Measurements from ENCODE around the gene SLC19A3.
"Not testable (repeated sequence)": the region's sequence is repeated elsewhere in the genome, so short reads cannot be mapped to it uniquely, and the experiment has no call there.

The SLC19A3 gene

GRCh38 chr2:227703280-227703732 is 14.5 kb downstream of the SLC19A3 start:
- DNase-seq (ENCODE audit: low read depth in 2 of 2): no peak

DNA sequence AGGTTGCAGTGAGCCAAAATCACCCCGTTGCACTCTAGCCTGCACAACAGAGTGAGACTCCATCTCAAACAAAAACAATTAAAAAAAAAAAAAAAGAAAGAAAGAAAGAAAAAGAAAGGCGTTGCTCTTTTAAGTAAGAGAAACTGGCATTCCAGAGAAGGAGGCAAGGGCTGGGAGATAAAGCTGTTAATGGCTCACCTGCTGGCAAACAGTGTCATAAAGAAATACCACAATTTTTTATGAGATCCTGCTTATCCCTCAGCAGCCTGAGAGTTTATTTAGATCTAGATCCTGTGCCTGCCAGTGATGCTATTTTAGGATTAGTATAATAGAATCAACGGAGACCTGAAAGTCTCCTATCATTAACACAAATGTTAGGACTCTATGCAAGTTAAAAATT is 16.3 kb downstream of the SLC19A3 start:
- no peak for DNase-seq (ENCODE audit: low read depth in 2 of 2)

DNA sequence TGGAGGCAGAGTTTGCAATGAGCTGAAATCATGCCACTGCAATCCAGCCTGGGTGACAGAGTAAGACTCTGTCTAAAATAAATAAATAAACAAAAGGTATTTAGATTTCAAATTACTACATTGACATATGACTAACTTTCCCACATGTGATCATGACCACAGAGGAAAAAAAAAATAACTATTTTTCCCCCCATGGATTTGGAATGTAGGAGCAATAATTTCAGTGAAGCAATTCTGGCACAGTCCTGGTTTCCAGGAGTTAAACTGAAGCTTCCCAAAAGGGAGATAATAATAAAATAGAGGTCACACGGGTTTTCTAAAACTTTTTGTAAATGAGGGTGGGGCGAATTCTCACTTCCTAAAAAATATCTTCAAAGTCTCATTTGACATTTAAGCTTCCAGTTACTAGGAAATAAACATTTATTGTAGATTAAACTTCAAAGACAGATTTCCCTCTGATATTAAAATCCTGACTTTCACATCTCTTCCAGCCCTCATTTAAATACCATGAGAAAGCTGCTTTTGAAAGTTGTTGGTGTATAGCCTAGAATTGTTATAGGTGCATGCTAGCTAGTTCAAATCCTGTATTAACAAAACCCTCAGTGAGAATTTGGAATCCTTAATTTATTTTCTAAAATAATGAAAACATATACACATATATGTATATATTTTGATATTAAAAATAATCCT is 20.7 kb downstream of the SLC19A3 start:
- DNase-seq (ENCODE audit: low read depth in 2 of 2): no peak

DNA sequence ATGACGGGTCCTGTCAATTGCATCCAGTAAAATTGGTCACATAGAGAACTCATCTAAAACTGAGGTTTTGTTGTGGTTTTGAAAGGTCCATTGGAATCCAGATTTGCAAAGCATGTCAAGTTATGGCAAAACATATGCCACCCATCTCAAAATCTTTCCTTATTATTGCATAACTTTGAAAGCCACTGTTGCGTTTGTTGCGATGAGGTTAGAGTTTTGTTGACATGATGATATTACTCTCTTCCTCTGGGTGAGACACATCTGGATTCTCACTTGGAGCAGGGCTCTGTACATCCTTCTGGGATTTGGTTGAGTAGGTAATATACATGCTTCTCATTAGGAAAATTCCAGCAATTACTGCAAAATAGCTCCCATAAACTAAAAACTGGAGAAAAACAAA is 30.6 kb downstream of the SLC19A3 start:
- DNase-seq (ENCODE audit: low read depth in 2 of 2): no peak

DNA sequence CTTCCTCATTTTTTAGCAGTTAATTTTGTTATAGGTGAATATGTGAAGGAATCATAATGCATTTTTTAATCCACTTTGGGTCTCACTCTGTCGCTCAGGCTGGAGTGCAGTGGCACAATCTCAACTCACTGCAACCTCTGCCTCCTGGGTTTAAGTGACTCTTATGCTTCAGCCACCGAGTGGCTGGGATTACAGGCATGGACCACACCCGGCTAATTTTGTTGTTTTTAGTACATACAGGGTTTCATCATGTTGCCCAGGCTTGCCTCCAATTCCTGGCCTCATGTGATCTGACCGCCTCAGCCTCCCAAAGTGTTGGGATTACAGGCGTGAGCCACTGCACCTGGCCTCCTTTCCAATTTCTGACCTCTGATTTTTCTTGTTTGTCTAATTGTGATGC is 33.6 kb downstream of the SLC19A3 start:
- no peak for DNase-seq (ENCODE audit: low read depth in 2 of 2)

DNA sequence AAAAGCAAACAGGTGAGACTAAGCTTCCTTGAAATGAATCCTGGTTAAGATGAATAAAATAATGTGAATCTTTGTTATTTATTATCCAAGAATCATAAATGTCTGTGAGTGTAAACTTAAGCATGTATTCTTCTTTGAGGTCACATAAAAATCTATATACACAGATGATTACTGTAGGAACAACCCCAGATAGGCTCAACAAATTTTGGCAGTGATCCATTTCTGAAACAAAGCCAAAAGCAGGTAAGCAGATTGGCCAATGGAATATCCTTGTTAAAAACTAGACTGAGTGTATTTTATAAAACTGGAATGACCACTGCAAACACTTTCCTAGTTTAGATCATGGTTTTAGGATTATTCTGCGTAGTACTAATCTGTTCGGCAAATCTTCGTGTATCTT is 39.9 kb downstream of the SLC19A3 start:
- DNase-seq (ENCODE audit: low read depth in 2 of 2): no peak

DNA sequence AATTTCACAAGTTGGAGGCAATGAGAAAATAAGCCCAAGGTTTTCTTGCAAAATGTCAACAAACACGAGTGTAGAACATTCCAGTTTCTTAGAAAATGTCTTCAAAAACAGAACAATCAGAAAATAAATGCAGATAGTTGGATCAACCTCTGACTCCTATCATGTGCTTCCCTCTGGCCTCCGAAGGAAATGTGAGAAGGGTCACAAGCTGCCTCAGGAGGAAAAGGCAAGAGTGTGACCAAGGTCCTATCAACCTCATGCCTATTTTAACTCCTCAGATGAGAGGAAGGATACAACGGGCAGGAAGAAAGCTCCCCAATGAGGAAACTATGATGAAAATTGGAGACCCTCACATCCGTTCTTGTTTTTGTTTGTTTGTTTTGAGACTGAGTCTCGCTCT is 43.3 kb downstream of the SLC19A3 start:
- DNase-seq (ENCODE audit: low read depth in 2 of 2): no peak

- not testable (repeated sequence) for DNase-seq (ENCODE audit: low read depth in 2 of 2)
Observed at GRCh38 chr2:227673620-227674019, 44.2 kb downstream of the SLC19A3 start.

DNA sequence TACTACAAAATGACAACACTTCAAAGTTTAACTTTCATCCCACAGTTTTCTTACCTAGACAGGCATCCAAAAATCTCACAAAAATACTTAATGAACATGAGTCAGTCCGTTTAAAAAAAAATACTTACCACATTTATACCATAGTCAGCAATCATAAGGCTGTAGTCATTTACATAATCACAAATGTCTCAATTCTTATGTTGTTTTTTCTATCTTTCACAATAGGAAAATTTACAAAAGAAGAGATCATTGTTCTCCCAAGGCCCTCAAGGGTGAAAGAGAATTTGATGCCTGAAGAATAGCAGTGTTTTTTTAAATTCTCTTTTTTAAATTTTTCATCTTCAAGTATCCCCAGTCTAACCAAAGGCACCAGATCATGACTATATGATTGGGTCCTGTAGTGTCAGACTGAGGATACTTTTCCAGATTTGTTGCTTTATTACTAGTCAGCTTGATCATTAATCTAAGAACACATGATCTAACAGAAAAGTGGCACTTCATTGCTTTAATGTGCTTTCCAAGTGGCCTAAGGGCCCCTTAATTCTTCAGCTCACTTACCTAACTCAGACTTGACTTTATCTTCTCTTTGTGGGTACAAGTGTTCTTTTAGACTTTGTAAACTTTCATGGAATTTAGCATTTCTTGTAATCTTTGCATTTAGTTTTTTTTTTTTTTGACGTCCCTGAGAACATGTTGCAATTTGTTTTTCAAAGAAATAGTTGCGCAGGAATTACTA is 46.5 kb downstream of the SLC19A3 start:
- no peak for DNase-seq (ENCODE audit: low read depth in 2 of 2)

DNA sequence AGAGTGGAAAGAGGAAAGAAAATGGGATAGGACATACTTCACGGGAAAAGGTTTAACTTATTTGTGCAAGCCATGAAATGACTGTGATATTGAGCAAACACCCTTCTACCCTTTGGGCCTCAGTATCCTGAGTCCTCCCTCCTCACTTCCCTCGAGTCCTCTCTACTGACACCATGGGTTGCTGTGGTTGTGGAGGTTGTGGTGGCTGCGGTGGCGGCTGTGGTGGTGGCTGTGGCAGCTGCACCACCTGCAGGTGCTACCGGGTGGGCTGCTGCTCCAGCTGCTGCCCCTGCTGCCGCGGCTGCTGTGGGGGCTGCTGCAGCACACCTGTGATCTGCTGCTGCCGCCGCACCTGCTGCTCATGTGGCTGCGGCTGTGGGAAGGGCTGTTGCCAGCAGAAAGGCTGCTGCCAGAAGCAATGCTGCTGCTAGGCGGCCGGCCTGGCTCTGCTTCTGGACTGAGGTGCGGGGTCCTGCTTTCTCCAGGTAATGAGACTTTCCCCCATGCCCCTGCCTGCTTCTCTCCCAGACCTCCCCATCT is 51.1 kb downstream of the SLC19A3 start, which contains the start of gene SCYGR5:
TSS of gene SCYGR5 (plus strand) at position 174 of the 540 bp plus-strand sequence. CDS start at position 174, 0 bp downstream.
- DNase-seq (ENCODE audit: low read depth in 2 of 2): not testable (repeated sequence)

DNA sequence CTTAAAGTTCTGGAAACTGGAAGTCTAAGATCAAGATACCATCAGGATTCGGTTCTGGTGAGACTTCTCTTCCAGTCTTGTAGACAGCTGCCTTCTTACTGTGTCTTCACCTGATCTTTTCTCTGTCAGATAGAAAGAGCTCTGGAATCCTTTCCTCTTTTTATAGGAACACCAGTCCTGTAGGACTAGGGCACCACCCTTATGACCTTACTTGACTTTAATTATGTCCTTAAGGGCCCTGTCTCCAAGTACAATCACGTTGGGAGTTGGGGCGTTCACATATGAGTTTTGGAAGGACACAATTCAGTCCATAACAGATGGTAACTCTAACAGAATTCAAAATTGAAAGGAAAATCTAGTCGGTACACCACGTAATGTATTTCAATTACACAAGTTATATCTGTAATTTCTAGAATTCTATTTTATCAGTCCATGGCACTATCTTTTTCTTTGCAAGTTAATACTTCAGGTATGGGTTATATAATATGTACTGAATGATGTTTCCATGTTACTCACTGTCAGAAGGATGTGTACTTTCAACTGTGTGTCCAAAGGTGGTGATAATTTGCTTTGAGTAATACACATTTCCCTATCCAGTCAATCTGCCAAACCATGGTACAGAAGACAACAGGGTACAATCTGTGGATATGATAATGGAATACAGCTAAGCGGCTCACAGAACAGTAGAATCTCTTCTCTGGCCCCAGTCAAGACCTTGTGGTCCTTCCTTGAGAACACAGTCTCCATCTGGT is 52.5 kb downstream of the SLC19A3 start:
- no peak for DNase-seq (ENCODE audit: low read depth in 2 of 2)

GRCh38 chr2:227661827-227662226 is 56.0 kb downstream of the SLC19A3 start:
- DNase-seq (ENCODE audit: low read depth in 2 of 2): no peak

- DNase-seq (ENCODE audit: low read depth in 2 of 2): no peak
Observed at GRCh38 chr2:227661025-227661649, 56.7 kb downstream of the SLC19A3 start.

GRCh38 chr2:227657199-227657845 is 60.5 kb downstream of the SLC19A3 start:
- DNase-seq (ENCODE audit: low read depth in 2 of 2): no peak

- DNase-seq (ENCODE audit: low read depth in 2 of 2): no peak
Observed at GRCh38 chr2:227655454-227655853, 62.4 kb downstream of the SLC19A3 start.

GRCh38 chr2:227654426-227654825 is 63.4 kb downstream of the SLC19A3 start:
- no peak for DNase-seq (ENCODE audit: low read depth in 2 of 2)

- no peak for DNase-seq (ENCODE audit: low read depth in 2 of 2)
Observed at GRCh38 chr2:227653419-227653818, 64.4 kb downstream of the SLC19A3 start.

DNA sequence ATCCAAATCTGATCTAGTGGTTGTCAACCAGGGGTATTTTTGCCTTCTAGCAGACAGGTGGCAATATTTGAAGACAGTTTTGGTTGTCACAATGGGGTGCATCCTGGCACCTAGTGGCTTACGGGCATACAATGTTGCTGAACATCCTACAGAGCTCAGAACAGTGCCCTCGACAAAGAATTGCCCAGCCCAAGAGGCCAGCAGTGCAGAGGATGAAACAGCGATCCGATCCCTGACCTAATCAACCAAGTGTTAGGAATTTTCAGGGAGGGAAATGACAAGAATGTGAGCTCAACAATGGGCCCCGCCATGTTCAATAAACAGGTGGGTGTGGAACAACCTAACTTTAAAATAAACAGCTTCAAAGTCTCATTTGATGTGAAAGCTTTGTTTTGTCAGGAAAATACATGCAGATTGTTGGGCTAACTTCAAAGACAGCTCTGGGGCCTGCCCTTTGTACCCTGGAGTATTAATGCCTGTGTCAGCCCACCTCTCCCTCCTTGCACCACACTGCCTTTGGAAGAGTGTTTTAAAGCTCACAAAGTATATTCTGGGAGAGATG is 73.8 kb downstream of the SLC19A3 start:
- no peak for DNase-seq (ENCODE audit: low read depth in 2 of 2)

GRCh38 chr2:227642656-227643055 is 75.2 kb downstream of the SLC19A3 start:
- no peak for DNase-seq (ENCODE audit: low read depth in 2 of 2)

DNA sequence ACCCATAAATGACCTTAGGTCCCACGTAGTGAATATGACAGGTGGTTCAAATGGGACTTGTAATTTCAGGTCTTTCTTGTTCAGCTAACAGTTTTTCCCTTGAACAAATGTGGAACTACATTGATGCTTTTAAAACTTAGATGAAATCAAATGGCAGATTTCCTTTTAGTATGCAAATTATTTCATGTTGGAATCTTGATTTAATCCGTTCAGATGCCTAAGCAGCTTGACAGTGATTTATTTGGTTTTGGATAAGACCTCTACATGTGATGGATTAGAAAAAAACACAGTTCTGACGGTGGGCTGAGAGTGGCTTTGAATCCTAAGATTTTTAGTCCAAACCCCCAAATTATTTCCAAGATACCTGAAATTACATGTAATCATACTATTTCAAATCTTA is 83.6 kb downstream of the SLC19A3 start:
- no peak for DNase-seq (ENCODE audit: low read depth in 2 of 2)
